Measurements from ENCODE around the gene SAPCD1. TPM values are rescaled to one million over a fixed set of nuclear protein-coding genes. Genes with fewer than 3 reads are reported as not detected.
A peak's percentile ranks its signal among the peaks of the same experiment; 100 is the strongest.

Gene SAPCD1
- total RNA-seq, 2 donors from 2014 or later: 9.2 to 25.2 TPM

GRCh38 chr6:31723980-31724691 is 38.3 kb upstream of the SAPCD1 start:
- peaks cover 43 to 44% of the 10 kb centered on the region in 2 donors for H3K4me1 Mint-ChIP-seq (ENCODE audit: low read depth in 2 of 2)
- no peak overlapping the region for H3K4me3 Mint-ChIP-seq
- no peak for DNase-seq (ENCODE audit: low spot score)
- no peak for ATAC-seq
- no peaks in the 10 kb centered on the region for H3K9me3 Mint-ChIP-seq
- peaks cover 7% of the 10 kb centered on the region for H3K36me3 Mint-ChIP-seq
- no peaks in the 10 kb centered on the region for H3K27me3 Mint-ChIP-seq
- peak overlapping the region in 1 of 2 donors; percentile 23 for H3K27ac Mint-ChIP-seq

GRCh38 chr6:31725502-31726350 is 36.7 kb upstream of the SAPCD1 start:
- peaks cover 53 to 57% of the 10 kb centered on the region in 2 donors for H3K4me1 Mint-ChIP-seq (ENCODE audit: low read depth in 2 of 2)
- peaks cover 7% of the 10 kb centered on the region for H3K36me3 Mint-ChIP-seq
- DNase-seq (ENCODE audit: low spot score): no peak
- no peak overlapping the region for H3K4me3 Mint-ChIP-seq
- no peak for ATAC-seq
- no peaks in the 10 kb centered on the region for H3K27me3 Mint-ChIP-seq
- peak overlapping the region; percentile 51 to 68 for H3K27ac Mint-ChIP-seq
- no peaks in the 10 kb centered on the region for H3K9me3 Mint-ChIP-seq

- DNase-seq (ENCODE audit: low spot score): no peak
- Mint-ChIP-seq H3K27me3 (no peaks in the 10 kb centered on the region), H3K9me3 (no peaks in the 10 kb centered on the region), H3K4me3 (peak overlapping the region; percentile 75), H3K27ac (peak overlapping the region; percentile 51 to 68), H3K36me3 (peaks cover 16% of the 10 kb centered on the region), H3K4me1 (ENCODE audit: low read depth in 2 of 2) (peaks cover 62% of the 10 kb centered on the region in 2 donors)
- peak in 1 of 2 donors; percentile 24 for ATAC-seq
Observed at GRCh38 chr6:31727034-31727716, 35.3 kb upstream of the SAPCD1 start.

- DNase-seq (ENCODE audit: low spot score) (peak; percentile 22), ATAC-seq (no peak)
- Mint-ChIP-seq H3K9me3 (no peaks in the 10 kb centered on the region), H3K27ac (peak overlapping the region; percentile 51 to 68), H3K36me3 (peaks cover 17% of the 10 kb centered on the region), H3K4me3 (peak overlapping the region; percentile 93), H3K4me1 (ENCODE audit: low read depth in 2 of 2) (peaks cover 63 to 64% of the 10 kb centered on the region in 2 donors), H3K27me3 (no peaks in the 10 kb centered on the region)
Observed at GRCh38 chr6:31727717-31728671, 34.5 kb upstream of the SAPCD1 start.

- Mint-ChIP-seq H3K4me3 (peak within 1 kb of the TSS; percentile 93), H3K27me3 (no peaks in the 10 kb centered on the region), H3K36me3 (peaks cover 24% of the 10 kb centered on the region), H3K9me3 (no peaks in the 10 kb centered on the region), H3K27ac (peak within 1 kb of the TSS; percentile 51 to 68), H3K4me1 (ENCODE audit: low read depth in 2 of 2) (peaks cover 64 to 68% of the 10 kb centered on the region in 2 donors)
- ATAC-seq (peak; percentile 39 to 46), DNase-seq (ENCODE audit: low spot score) (peak; percentile 60)
Observed at GRCh38 chr6:31728767-31729514, 33.5 kb upstream of the SAPCD1 start, which contains the start of gene DDAH2. Gene DDAH2 (minus strand): TSS chr6:31729299. CDS start chr6:31729161, 138 bp downstream.

GRCh38 chr6:31729515-31729978 is 32.9 kb upstream of the SAPCD1 start:
- DNase-seq (ENCODE audit: low spot score): peak; percentile 84
- Mint-ChIP-seq H3K9me3 (no peaks in the 10 kb centered on the region), H3K4me1 (ENCODE audit: low read depth in 2 of 2) (peaks cover 66 to 67% of the 10 kb centered on the region in 2 donors), H3K36me3 (peaks cover 24% of the 10 kb centered on the region), H3K4me3 (peak overlapping the region; percentile 93), H3K27ac (peak overlapping the region; percentile 51 to 68), H3K27me3 (no peaks in the 10 kb centered on the region)
- peak; percentile 74 to 84 for ATAC-seq

GRCh38 chr6:31729979-31730630 is 32.4 kb upstream of the SAPCD1 start:
- Mint-ChIP-seq H3K36me3 (peaks cover 24% of the 10 kb centered on the region), H3K27me3 (no peaks in the 10 kb centered on the region), H3K4me1 (ENCODE audit: low read depth in 2 of 2) (peaks cover 66 to 67% of the 10 kb centered on the region in 2 donors), H3K4me3 (peak overlapping the region; percentile 93), H3K9me3 (no peaks in the 10 kb centered on the region), H3K27ac (peak overlapping the region; percentile 51 to 68)
- peak; percentile 72 to 79 for ATAC-seq
- DNase-seq (ENCODE audit: low spot score): peak; percentile 82

- Mint-ChIP-seq H3K4me1 (ENCODE audit: low read depth in 2 of 2) (peaks cover 65 to 66% of the 10 kb centered on the region in 2 donors), H3K27ac (peak overlapping the region; percentile 51 to 68), H3K36me3 (peaks cover 30% of the 10 kb centered on the region), H3K27me3 (no peaks in the 10 kb centered on the region), H3K9me3 (no peaks in the 10 kb centered on the region), H3K4me3 (peak overlapping the region; percentile 93)
- DNase-seq (ENCODE audit: low spot score) (no peak), ATAC-seq (no peak)
Observed at GRCh38 chr6:31730631-31731086, 31.8 kb upstream of the SAPCD1 start.

GRCh38 chr6:31732029-31732428 is 30.4 kb upstream of the SAPCD1 start:
- ATAC-seq (no peak), DNase-seq (ENCODE audit: low spot score) (no peak)
- Mint-ChIP-seq H3K36me3 (peaks cover 27% of the 10 kb centered on the region), H3K27ac (peak overlapping the region; percentile 51 to 68), H3K4me1 (ENCODE audit: low read depth in 2 of 2) (peaks cover 57 to 64% of the 10 kb centered on the region in 2 donors), H3K27me3 (no peaks in the 10 kb centered on the region), H3K9me3 (no peaks in the 10 kb centered on the region), H3K4me3 (peak overlapping the region; percentile 93)

GRCh38 chr6:31733734-31734133 is 28.7 kb upstream of the SAPCD1 start:
- DNase-seq (ENCODE audit: low spot score) (no peak), ATAC-seq (no peak)
- Mint-ChIP-seq H3K27ac (peak overlapping the region; percentile 92), H3K4me1 (ENCODE audit: low read depth in 2 of 2) (peaks cover 62 to 71% of the 10 kb centered on the region in 2 donors), H3K4me3 (peak overlapping the region; percentile 96), H3K9me3 (no peaks in the 10 kb centered on the region), H3K36me3 (peaks cover 27% of the 10 kb centered on the region), H3K27me3 (no peaks in the 10 kb centered on the region)

- H3K4me1 Mint-ChIP-seq (ENCODE audit: low read depth in 2 of 2): peaks cover 62 to 71% of the 10 kb centered on the region in 2 donors
- H3K4me3 Mint-ChIP-seq: peak overlapping the region; percentile 96
- H3K36me3 Mint-ChIP-seq: peaks cover 27% of the 10 kb centered on the region
- ATAC-seq: no peak
- H3K27me3 Mint-ChIP-seq: no peaks in the 10 kb centered on the region
- H3K9me3 Mint-ChIP-seq: no peaks in the 10 kb centered on the region
- H3K27ac Mint-ChIP-seq: peak overlapping the region; percentile 92
- no peak for DNase-seq (ENCODE audit: low spot score)
Observed at GRCh38 chr6:31734247-31734820, 28.1 kb upstream of the SAPCD1 start.

Data from natural killer cell treated with Interleukin-12 subunit alpha and Interleukin-12 subunit beta and Interleukin-15 and Interleukin-18, amount 100 ng/mL, for 72 hours (primary cell).